ENCODE measurements around the gene ITGB1. TPM values are rescaled to one million over a fixed set of nuclear protein-coding genes. Genes with fewer than 3 reads are reported as not detected.

Gene ITGB1
- total RNA-seq, 3 donors from 2014 or later (not counting 1 experiment from before 2014, with no cell fraction given), result 175 to 280 (median 202) TPM

GRCh38 chr10:32938554-32939061 is 19.4 kb downstream of the ITGB1 start:
- peak overlapping the region; percentile 31 for H3K27ac ChIP-seq (ENCODE audit: low read length)
- H3K27me3 ChIP-seq (ENCODE audit: control insufficient read depth, insufficient read depth, low read length), result no peaks in the 10 kb centered on the region
- H3K4me1 ChIP-seq (ENCODE audit: control insufficient read depth, insufficient read depth, low read length), result peaks cover 33% of the 10 kb centered on the region
- no peak for DNase-seq
- no peak overlapping the region for H3K4me3 ChIP-seq (ENCODE audit: low read length)
- Mint-ChIP-seq H3K4me3 (peak overlapping the region; percentile 75), H3K36me3 (no peaks in the 10 kb centered on the region), H3K27me3 (ENCODE audit: low read depth in 2 of 2) (no peaks in the 10 kb centered on the region), H3K27ac (peak overlapping the region; percentile 80 to 87), H3K4me1 (peaks cover 60 to 63% of the 10 kb centered on the region in 2 donors), H3K9me3 (no peaks in the 10 kb centered on the region)
- ATAC-seq, result peak in 2 of 3 donors; percentile 22 to 28
- WGBS (ENCODE audit: insufficient coverage), result 70% methylated on average over 14 of the region's 14 CpGs
- intact Hi-C loops (cut with micrococcal nuclease), result loop anchor here (5.0 kb wide), 1 partner anchor 69 kb away; no protein-coding TSS in a partner anchor
- TF ChIP-seq CTCF (IDR thresholded peaks at IDR 0.05), result no peak
- peaks cover 22% of the 10 kb centered on the region for H3K36me3 ChIP-seq (ENCODE audit: control insufficient read depth, insufficient read depth, low read length)
- no peaks in the 10 kb centered on the region for H3K9me3 ChIP-seq (ENCODE audit: control insufficient read depth, insufficient read depth, low read length)

DNA sequence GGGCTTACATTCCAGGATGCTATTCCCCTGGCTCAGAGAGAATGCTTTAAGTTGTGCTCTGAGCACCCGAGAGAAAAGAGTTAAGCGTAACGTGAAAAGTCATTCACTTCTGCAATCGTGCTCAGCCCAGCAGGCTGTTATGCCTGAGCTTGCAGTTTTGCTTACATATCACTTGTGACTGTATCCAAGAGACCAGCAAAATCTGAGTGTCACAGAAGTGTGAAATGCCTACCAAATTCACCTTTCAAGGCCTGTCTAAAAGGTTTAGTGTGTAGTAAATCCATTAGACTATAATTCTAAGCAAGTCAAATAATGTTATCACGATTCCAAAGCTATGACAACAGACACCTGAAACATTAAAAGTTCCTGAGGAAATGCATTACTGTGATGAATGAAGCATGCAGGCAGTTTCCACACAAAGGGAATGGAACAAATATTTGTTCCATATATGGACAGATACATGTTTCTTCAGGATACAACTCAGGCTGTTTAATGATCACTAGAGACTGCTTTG is 20.1 kb downstream of the ITGB1 start:
- Histone ChIP-seq H3K4me3 (ENCODE audit: low read length) (no peak overlapping the region), H3K36me3 (ENCODE audit: control insufficient read depth, insufficient read depth, low read length) (peaks cover 27% of the 10 kb centered on the region), H3K9me3 (ENCODE audit: control insufficient read depth, insufficient read depth, low read length) (no peaks in the 10 kb centered on the region), H3K4me1 (ENCODE audit: control insufficient read depth, insufficient read depth, low read length) (peaks cover 31% of the 10 kb centered on the region), H3K27me3 (ENCODE audit: control insufficient read depth, insufficient read depth, low read length) (no peaks in the 10 kb centered on the region), H3K27ac (ENCODE audit: low read length) (no peak overlapping the region)
- Mint-ChIP-seq H3K36me3 (no peaks in the 10 kb centered on the region), H3K4me3 (peak overlapping the region; percentile 75), H3K9me3 (no peaks in the 10 kb centered on the region), H3K27ac (peak overlapping the region; percentile 80 to 87), H3K27me3 (ENCODE audit: low read depth in 2 of 2) (no peaks in the 10 kb centered on the region), H3K4me1 (peaks cover 59 to 61% of the 10 kb centered on the region in 2 donors)
- TF ChIP-seq CTCF (IDR thresholded peaks at IDR 0.05), result no peak
- intact Hi-C loops (cut with micrococcal nuclease), result loop anchor here (5.0 kb wide), 1 partner anchor 69 kb away; no protein-coding TSS in a partner anchor
- DNase-seq, result peak in 1 of 2 donors; percentile 24
- peak; percentile 48 to 65 (median 59) for ATAC-seq
- 39% methylated on average over 4 of the region's 5 CpGs for WGBS (ENCODE audit: insufficient coverage)

GRCh38 chr10:32932225-32932729 is 25.8 kb downstream of the ITGB1 start:
- no peak overlapping the region for H3K27ac ChIP-seq (ENCODE audit: low read length)
- peaks cover 5% of the 10 kb centered on the region for H3K4me1 ChIP-seq (ENCODE audit: control insufficient read depth, insufficient read depth, low read length)
- H3K36me3 Mint-ChIP-seq, result peaks cover 6% of the 10 kb centered on the region
- H3K4me3 ChIP-seq (ENCODE audit: low read length), result no peak overlapping the region
- no peak overlapping the region for H3K27ac Mint-ChIP-seq
- H3K27me3 Mint-ChIP-seq (ENCODE audit: low read depth in 2 of 2), result no peaks in the 10 kb centered on the region
- H3K4me1 Mint-ChIP-seq, result peaks cover 32 to 43% of the 10 kb centered on the region in 2 donors
- no peaks in the 10 kb centered on the region for H3K9me3 ChIP-seq (ENCODE audit: control insufficient read depth, insufficient read depth, low read length)
- H3K36me3 ChIP-seq (ENCODE audit: control insufficient read depth, insufficient read depth, low read length), result peaks cover 59% of the 10 kb centered on the region
- DNase-seq (no peak), ATAC-seq (no peak)
- H3K27me3 ChIP-seq (ENCODE audit: control insufficient read depth, insufficient read depth, low read length), result no peaks in the 10 kb centered on the region
- no peaks in the 10 kb centered on the region for H3K9me3 Mint-ChIP-seq
- no peak for TF ChIP-seq CTCF (IDR thresholded peaks at IDR 0.05)
- intact Hi-C loops (cut with micrococcal nuclease), result no loop called here
- no peak overlapping the region for H3K4me3 Mint-ChIP-seq
